ENCODE data around the gene PLP2.

The PLP2 gene

GRCh38 chrX:49212209-49212608, 40.5 kb downstream of the PLP2 start:
- no peak for DNase-seq

- no peak for DNase-seq
Measured at GRCh38 chrX:49212861-49213260, 41.2 kb downstream of the PLP2 start.

DNA sequence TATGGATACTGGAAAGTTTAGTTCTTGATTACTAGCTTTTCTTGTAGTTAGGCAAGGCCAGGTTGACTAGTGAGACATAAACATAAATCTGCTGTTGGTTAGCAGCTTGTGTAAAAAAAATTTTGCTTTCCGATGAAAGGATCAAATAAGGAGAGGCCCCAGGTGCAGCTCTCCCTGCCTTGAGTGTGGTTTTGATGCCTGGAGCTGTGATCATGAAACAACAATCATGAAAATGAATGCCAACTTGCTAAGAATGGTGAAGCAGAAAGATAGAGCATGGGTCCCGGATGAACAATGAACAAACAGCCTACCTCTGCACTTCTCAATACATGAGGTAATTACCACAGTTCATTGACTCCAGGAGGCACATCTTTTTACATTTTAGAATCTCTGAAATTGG, 42.7 kb downstream of the PLP2 start:
- no peak for DNase-seq

DNA sequence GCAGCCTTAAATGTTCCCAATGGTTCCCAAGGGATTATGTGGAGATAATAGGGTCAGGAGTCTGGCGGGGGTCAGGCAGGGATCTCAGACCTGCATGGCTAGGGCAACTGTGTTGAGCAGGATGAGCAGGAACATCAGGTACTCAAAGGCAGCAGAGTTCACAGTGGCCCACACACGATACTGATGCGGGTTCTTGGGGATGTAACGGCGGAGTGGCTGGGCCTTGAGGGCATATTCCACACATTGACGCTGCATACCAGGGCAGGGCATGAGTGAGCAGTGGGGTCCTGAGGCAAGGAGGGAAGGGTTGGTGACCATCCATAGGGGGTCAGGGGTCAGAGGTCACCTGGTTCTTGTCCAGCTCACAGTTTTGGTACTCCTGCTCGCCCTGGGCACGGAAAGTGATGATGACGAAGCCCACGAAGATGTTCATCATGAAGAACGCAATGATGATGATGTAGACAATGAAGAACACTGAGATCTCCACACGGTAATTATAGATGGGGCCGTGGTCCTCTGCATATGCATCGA, 43.4 kb downstream of the PLP2 start:
- DNase-seq, result no peak

DNA sequence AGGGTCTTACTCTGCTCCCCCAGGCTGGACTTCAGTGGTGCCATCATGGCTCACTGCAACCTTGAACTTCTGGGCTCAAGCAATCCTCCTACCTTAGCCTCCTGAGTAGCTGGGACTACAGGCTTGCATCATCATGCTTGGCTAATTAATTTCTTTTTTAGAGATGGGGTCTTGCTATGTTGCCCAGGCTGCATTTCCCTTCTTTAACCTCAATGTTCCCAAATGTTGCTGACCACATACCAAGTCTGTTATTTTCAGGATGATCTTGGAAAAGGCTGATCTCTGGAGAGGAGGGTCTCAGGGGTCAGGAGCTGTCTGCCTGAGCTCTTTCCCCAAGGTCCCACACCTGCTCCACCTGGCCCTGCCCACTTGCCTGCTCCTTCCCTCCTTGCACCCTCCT, 48.4 kb downstream of the PLP2 start:
- no peak for DNase-seq

GRCh38 chrX:49221868-49222267, 50.2 kb downstream of the PLP2 start:
- no peak for DNase-seq
